Memory B cell (primary cell): ENCODE measurements around the gene RPS6KA2.

ENCODE experiments used
- ATAC-seq: fragments of 150-1000 bp; cut with Tn5 transposase; 2 replicates; pipeline ENCODE4 v1.10.0; 2021; ENCODE audit warnings: low read depth, mild to moderate bottlenecking, moderate library complexity
- DNase-seq, 2 donors: peaks; one replicate each; pipeline ENCODE4 v3.0.0; 2022; ENCODE audit warnings: low spot score in 2 of 2
- H3K27ac Mint-ChIP-seq: one replicate; pipeline ENCODE4 v1.8.0; 2022; ENCODE audit warnings: mild to moderate bottlenecking, moderate library complexity, mixed read lengths
- H3K27me3 Mint-ChIP-seq: one replicate; pipeline ENCODE4 v1.8.0; 2022; ENCODE audit warnings: mixed read lengths
- H3K36me3 Mint-ChIP-seq: one replicate; pipeline ENCODE4 v1.8.0; 2022; ENCODE audit warnings: mild to moderate bottlenecking, mixed read lengths
- H3K4me1 Mint-ChIP-seq: one replicate; pipeline ENCODE4 v1.8.0; 2022; ENCODE audit warnings: mixed read lengths
- H3K4me3 Mint-ChIP-seq: one replicate; pipeline ENCODE4 v1.8.0; 2022; ENCODE audit warnings: mild to moderate bottlenecking, moderate library complexity, mixed read lengths
- H3K9me3 Mint-ChIP-seq: one replicate; pipeline ENCODE4 v1.8.0; 2022; ENCODE audit warnings: mixed read lengths

The RPS6KA2 gene

GRCh38 chr6:166661327-166662085 lies 34.5 kb upstream of the RPS6KA2 start:
- Mint-ChIP-seq H3K27me3 (peaks cover 9% of the 10 kb centered on the region), H3K9me3 (peaks cover 2% of the 10 kb centered on the region), H3K4me3 (no peak overlapping the region), H3K36me3 (peaks cover 4% of the 10 kb centered on the region), H3K27ac (no peak overlapping the region), H3K4me1 (peaks cover 12% of the 10 kb centered on the region)
- DNase-seq (no peak), ATAC-seq (no peak)

- Mint-ChIP-seq H3K36me3 (peaks cover 4% of the 10 kb centered on the region), H3K27me3 (peaks cover 9% of the 10 kb centered on the region), H3K9me3 (peaks cover 2% of the 10 kb centered on the region), H3K4me1 (peaks cover 13% of the 10 kb centered on the region), H3K27ac (no peak overlapping the region), H3K4me3 (no peak overlapping the region)
- DNase-seq (no peak), ATAC-seq (no peak)
These were observed 33.2 kb upstream of the RPS6KA2 start for GRCh38 chr6:166660157-166660688.

- peaks cover 2% of the 10 kb centered on the region for H3K9me3 Mint-ChIP-seq
- no peak overlapping the region for H3K4me3 Mint-ChIP-seq
- ATAC-seq (no peak), DNase-seq (no peak)
- H3K4me1 Mint-ChIP-seq = peaks cover 13% of the 10 kb centered on the region
- peaks cover 4% of the 10 kb centered on the region for H3K36me3 Mint-ChIP-seq
- H3K27ac Mint-ChIP-seq = no peak overlapping the region
- H3K27me3 Mint-ChIP-seq = peaks cover 9% of the 10 kb centered on the region
These were observed 32.5 kb upstream of the RPS6KA2 start for GRCh38 chr6:166659581-166659980.

GRCh38 chr6:166658792-166659150 lies 31.7 kb upstream of the RPS6KA2 start:
- Mint-ChIP-seq H3K9me3 (peaks cover 2% of the 10 kb centered on the region), H3K36me3 (peaks cover 4% of the 10 kb centered on the region), H3K27ac (no peak overlapping the region), H3K4me1 (peaks cover 13% of the 10 kb centered on the region), H3K4me3 (no peak overlapping the region), H3K27me3 (peaks cover 9% of the 10 kb centered on the region)
- DNase-seq (no peak), ATAC-seq (no peak)

GRCh38 chr6:166658115-166658791 lies 31.2 kb upstream of the RPS6KA2 start:
- Mint-ChIP-seq H3K27ac (no peak overlapping the region), H3K9me3 (peaks cover 2% of the 10 kb centered on the region), H3K36me3 (peaks cover 4% of the 10 kb centered on the region), H3K4me1 (peaks cover 13% of the 10 kb centered on the region), H3K27me3 (peaks cover 9% of the 10 kb centered on the region), H3K4me3 (no peak overlapping the region)
- ATAC-seq = no peak
- DNase-seq = no peak

- peak; percentile 32 for ATAC-seq
- DNase-seq = no peak
- H3K27ac Mint-ChIP-seq = no peak overlapping the region
- H3K36me3 Mint-ChIP-seq = peaks cover 2% of the 10 kb centered on the region
- H3K4me3 Mint-ChIP-seq = no peak overlapping the region
- H3K27me3 Mint-ChIP-seq = peaks cover 7% of the 10 kb centered on the region
- H3K9me3 Mint-ChIP-seq = no peaks in the 10 kb centered on the region
- peaks cover 10% of the 10 kb centered on the region for H3K4me1 Mint-ChIP-seq
These were observed 30.5 kb upstream of the RPS6KA2 start for GRCh38 chr6:166657531-166657930.

- peaks cover 2% of the 10 kb centered on the region for H3K36me3 Mint-ChIP-seq
- H3K27me3 Mint-ChIP-seq = peaks cover 7% of the 10 kb centered on the region
- no peak overlapping the region for H3K27ac Mint-ChIP-seq
- H3K4me3 Mint-ChIP-seq = no peak overlapping the region
- ATAC-seq (peak; percentile 54), DNase-seq (no peak)
- H3K4me1 Mint-ChIP-seq = peaks cover 10% of the 10 kb centered on the region
- H3K9me3 Mint-ChIP-seq = no peaks in the 10 kb centered on the region
These were observed 29.4 kb upstream of the RPS6KA2 start for GRCh38 chr6:166656230-166657151.

GRCh38 chr6:166655713-166656229 lies 28.7 kb upstream of the RPS6KA2 start:
- peaks cover 7% of the 10 kb centered on the region for H3K27me3 Mint-ChIP-seq
- H3K4me1 Mint-ChIP-seq = peaks cover 10% of the 10 kb centered on the region
- no peak overlapping the region for H3K27ac Mint-ChIP-seq
- peaks cover 2% of the 10 kb centered on the region for H3K36me3 Mint-ChIP-seq
- H3K9me3 Mint-ChIP-seq = no peaks in the 10 kb centered on the region
- ATAC-seq = peak; percentile 71
- no peak overlapping the region for H3K4me3 Mint-ChIP-seq
- no peak for DNase-seq

GRCh38 chr6:166655251-166655650 lies 28.2 kb upstream of the RPS6KA2 start:
- peaks cover 7% of the 10 kb centered on the region for H3K27me3 Mint-ChIP-seq
- no peak overlapping the region for H3K27ac Mint-ChIP-seq
- DNase-seq (no peak), ATAC-seq (no peak)
- no peaks in the 10 kb centered on the region for H3K9me3 Mint-ChIP-seq
- no peak overlapping the region for H3K4me3 Mint-ChIP-seq
- peaks cover 10% of the 10 kb centered on the region for H3K4me1 Mint-ChIP-seq
- peaks cover 2% of the 10 kb centered on the region for H3K36me3 Mint-ChIP-seq

- ATAC-seq (no peak), DNase-seq (no peak)
- no peak overlapping the region for H3K27ac Mint-ChIP-seq
- peaks cover 2% of the 10 kb centered on the region for H3K36me3 Mint-ChIP-seq
- peaks cover 10% of the 10 kb centered on the region for H3K4me1 Mint-ChIP-seq
- no peak overlapping the region for H3K4me3 Mint-ChIP-seq
- peaks cover 4% of the 10 kb centered on the region for H3K27me3 Mint-ChIP-seq
- H3K9me3 Mint-ChIP-seq = no peaks in the 10 kb centered on the region
These were observed 27.5 kb upstream of the RPS6KA2 start for GRCh38 chr6:166654573-166654972.

GRCh38 chr6:166653639-166653941 lies 26.5 kb upstream of the RPS6KA2 start:
- Mint-ChIP-seq H3K36me3 (no peaks in the 10 kb centered on the region), H3K4me3 (no peak overlapping the region), H3K4me1 (peaks cover 10% of the 10 kb centered on the region), H3K27me3 (peaks cover 3% of the 10 kb centered on the region), H3K27ac (no peak overlapping the region), H3K9me3 (no peaks in the 10 kb centered on the region)
- DNase-seq (no peak), ATAC-seq (no peak)

GRCh38 chr6:166650824-166651807 lies 24.1 kb upstream of the RPS6KA2 start:
- DNase-seq (no peak), ATAC-seq (no peak)
- H3K4me1 Mint-ChIP-seq = no peaks in the 10 kb centered on the region
- H3K27me3 Mint-ChIP-seq = no peaks in the 10 kb centered on the region
- no peaks in the 10 kb centered on the region for H3K36me3 Mint-ChIP-seq
- no peaks in the 10 kb centered on the region for H3K9me3 Mint-ChIP-seq
- H3K4me3 Mint-ChIP-seq = no peak overlapping the region
- no peak overlapping the region for H3K27ac Mint-ChIP-seq

GRCh38 chr6:166650047-166650446 lies 23.0 kb upstream of the RPS6KA2 start:
- ATAC-seq (no peak), DNase-seq (no peak)
- Mint-ChIP-seq H3K4me3 (no peak overlapping the region), H3K4me1 (no peaks in the 10 kb centered on the region), H3K27ac (no peak overlapping the region), H3K9me3 (no peaks in the 10 kb centered on the region), H3K36me3 (no peaks in the 10 kb centered on the region), H3K27me3 (no peaks in the 10 kb centered on the region)
